ENCODE data around the gene GJA5.
A peak's percentile ranks its signal among the peaks of the same experiment; 100 is the strongest.
"Not testable (repeated sequence)": the region's sequence is repeated elsewhere in the genome, so short reads cannot be mapped to it uniquely, and the experiment has no call there.

The GJA5 gene

DNA sequence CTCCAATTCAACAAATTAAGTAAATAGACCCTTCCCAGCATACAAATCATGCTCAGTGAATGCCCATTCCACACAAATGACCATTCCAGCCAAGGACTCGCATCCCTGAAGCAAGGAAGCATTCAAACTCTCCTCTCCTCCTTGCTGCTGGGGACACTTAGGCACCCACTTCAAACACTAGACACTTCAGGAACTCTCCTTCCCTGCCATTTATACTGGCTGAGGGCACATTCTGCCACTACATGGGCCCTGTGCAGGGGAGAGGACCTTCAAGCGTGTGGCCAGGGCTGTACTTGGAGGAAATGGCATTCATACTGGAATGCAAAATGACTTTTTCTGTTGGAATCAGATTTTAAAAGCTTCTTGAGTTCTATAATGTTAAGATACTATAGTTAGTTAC is 22.3 kb downstream of the GJA5 start:
- in situ Hi-C loops (cut with HindIII; ENCODE audit: low pct_unique_long_range_greater_than_20kb, low sequenced_read_pairs): no loop called here
- DNase-seq (ENCODE audit: low read depth in 1 of 2, low spot score in 1 of 2): no peak
- no peak for TF ChIP-seq JUND (IDR thresholded peaks at IDR 0.05; ENCODE audit: low read depth)

DNA sequence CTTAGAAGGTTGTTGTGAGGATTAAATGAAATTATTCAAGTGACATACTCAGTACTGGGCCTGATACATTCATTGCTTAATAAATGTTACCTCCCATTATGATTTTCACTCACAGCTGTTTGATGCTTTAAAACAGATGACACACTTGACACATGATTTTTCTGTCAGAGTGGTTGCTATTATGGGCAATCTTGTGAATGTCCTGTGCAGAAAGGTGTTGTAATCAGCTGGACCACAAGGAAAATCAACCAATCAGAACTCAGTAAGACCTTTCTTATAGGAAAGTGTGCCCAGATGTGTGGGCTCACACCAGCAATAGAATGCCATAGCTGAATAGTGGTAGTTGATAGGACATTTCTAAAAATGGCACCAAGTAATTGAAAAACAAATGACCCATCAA is 23.5 kb downstream of the GJA5 start:
- no peak for DNase-seq (ENCODE audit: low read depth in 1 of 2, low spot score in 1 of 2)
- in situ Hi-C loops (cut with HindIII; ENCODE audit: low pct_unique_long_range_greater_than_20kb, low sequenced_read_pairs): no loop called here
- TF ChIP-seq JUND (IDR thresholded peaks at IDR 0.05; ENCODE audit: low read depth): no peak

DNA sequence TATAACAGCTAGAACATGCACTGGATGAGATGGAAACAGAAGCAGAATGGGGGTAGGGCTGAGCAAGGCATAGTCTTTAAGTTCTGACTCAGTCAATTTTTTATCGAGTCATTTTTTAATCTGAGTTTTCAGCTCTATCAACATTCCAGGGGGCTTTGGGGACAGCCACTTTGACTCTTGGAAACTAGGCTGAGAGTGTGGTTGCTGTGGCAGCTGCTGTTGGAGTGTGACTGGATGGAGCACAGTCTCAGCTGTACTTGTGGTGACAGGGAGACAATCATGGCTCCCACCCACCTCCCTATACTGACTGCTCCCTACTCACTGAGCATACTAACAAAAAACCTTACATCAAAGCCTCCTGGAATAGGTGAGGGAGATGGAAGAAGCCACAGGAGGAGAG is 25.0 kb downstream of the GJA5 start:
- no peak for DNase-seq (ENCODE audit: low read depth in 1 of 2, low spot score in 1 of 2)
- in situ Hi-C loops (cut with HindIII; ENCODE audit: low pct_unique_long_range_greater_than_20kb, low sequenced_read_pairs): no loop called here
- no peak for TF ChIP-seq JUND (IDR thresholded peaks at IDR 0.05; ENCODE audit: low read depth)

GRCh38 chr1:147734291-147734841 is 26.0 kb downstream of the GJA5 start:
- DNase-seq (ENCODE audit: low read depth in 1 of 2, low spot score in 1 of 2); in situ Hi-C loops (cut with HindIII; ENCODE audit: low pct_unique_long_range_greater_than_20kb, low sequenced_read_pairs): not testable (repeated sequence)

DNA sequence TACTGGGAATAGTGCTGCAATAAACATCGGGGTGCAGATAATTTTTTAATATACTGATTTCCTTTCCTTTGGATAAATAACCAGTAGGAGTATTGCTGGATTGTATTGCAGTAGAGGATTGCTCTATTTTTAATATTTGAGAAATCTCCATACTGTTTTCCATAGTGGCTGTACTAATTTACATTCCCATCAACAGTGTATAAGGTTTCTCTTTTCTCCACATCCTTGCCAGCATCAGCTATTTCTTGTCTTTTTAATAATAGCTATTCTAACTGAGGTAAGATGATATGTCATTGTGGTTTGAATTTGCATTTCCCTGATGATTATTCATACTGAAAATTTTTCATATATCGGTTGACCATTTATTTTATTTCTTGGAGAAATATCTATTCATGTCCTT is 31.1 kb downstream of the GJA5 start:
- DNase-seq (ENCODE audit: low read depth in 1 of 2, low spot score in 1 of 2): no peak
- in situ Hi-C loops (cut with HindIII; ENCODE audit: low pct_unique_long_range_greater_than_20kb, low sequenced_read_pairs): no loop called here
- no peak for TF ChIP-seq JUND (IDR thresholded peaks at IDR 0.05; ENCODE audit: low read depth)

DNA sequence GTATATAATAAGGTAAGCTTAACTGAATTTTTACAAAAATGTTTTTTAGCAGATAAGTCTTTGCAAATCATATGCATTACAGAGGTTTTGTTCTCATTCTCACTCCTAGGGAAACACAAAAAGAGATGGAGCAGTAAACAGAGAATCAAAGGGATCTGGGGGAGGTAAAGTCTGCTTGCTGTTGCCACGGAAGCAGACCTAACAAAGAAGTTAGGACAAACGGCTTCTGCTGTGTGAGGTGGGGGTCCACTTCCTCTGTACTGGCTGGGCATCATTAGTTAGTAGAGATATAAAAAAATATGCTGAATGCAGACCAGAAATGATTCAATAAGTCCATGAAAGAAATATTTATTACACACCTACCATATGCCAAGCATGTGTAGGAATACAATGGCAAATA is 34.2 kb downstream of the GJA5 start:
- no peak for TF ChIP-seq JUND (IDR thresholded peaks at IDR 0.05; ENCODE audit: low read depth)
- in situ Hi-C loops (cut with HindIII; ENCODE audit: low pct_unique_long_range_greater_than_20kb, low sequenced_read_pairs): no loop called here
- no peak for DNase-seq (ENCODE audit: low read depth in 1 of 2, low spot score in 1 of 2)

- DNase-seq (ENCODE audit: low read depth in 1 of 2, low spot score in 1 of 2): no peak
- TF ChIP-seq JUND (IDR thresholded peaks at IDR 0.05; ENCODE audit: low read depth): no peak
- in situ Hi-C loops (cut with HindIII; ENCODE audit: low pct_unique_long_range_greater_than_20kb, low sequenced_read_pairs): no loop called here
These were observed 34.7 kb downstream of the GJA5 start for GRCh38 chr1:147725685-147726084.

GRCh38 chr1:147723691-147724323 is 36.6 kb downstream of the GJA5 start:
- in situ Hi-C loops (cut with HindIII; ENCODE audit: low pct_unique_long_range_greater_than_20kb, low sequenced_read_pairs): no loop called here
- DNase-seq (ENCODE audit: low read depth in 1 of 2, low spot score in 1 of 2): peak; percentile 56 to 81
- TF ChIP-seq JUND (IDR thresholded peaks at IDR 0.05; ENCODE audit: low read depth): no peak

- in situ Hi-C loops (cut with HindIII; ENCODE audit: low pct_unique_long_range_greater_than_20kb, low sequenced_read_pairs): no loop called here
These were observed 38.3 kb downstream of the GJA5 start for GRCh38 chr1:147722124-147722523.

GRCh38 chr1:147721716-147722115 is 38.7 kb downstream of the GJA5 start:
- no peak; the same call in 1 of the 2 replicates for TF ChIP-seq JUND (IDR thresholded peaks at IDR 0.05; ENCODE audit: low read depth)
- DNase-seq (ENCODE audit: low read depth in 1 of 2, low spot score in 1 of 2): peak; percentile 24 to 92
- in situ Hi-C loops (cut with HindIII; ENCODE audit: low pct_unique_long_range_greater_than_20kb, low sequenced_read_pairs): no loop called here

More at GRCh38 chr1:147722124-147722523, 38.3 kb downstream of the GJA5 start:
- TF ChIP-seq JUND (IDR thresholded peaks at IDR 0.05; ENCODE audit: low read depth): no peak
- peak in 1 of 2 experiments; percentile 26 for DNase-seq (ENCODE audit: low read depth in 1 of 2, low spot score in 1 of 2)

DNA sequence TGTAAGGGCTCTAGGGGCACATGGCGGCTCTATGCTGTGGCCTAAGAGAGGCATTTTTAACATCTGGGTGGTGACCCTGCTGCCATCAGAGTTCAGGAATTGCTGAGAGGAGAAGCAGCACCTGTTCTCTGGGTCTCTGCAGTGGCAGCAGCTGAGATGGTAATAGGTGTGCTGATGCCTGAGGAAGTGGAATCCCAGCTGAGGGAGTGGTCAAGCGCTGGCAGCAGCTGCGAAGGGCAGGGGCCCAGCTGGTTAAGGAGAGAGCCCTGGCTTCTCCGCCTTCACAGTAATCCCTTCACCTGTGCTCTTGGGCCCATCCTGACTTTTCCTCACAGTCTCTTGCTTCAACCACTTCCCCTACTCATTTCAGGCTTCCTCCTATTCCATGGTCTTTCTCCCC is 39.8 kb downstream of the GJA5 start:
- in situ Hi-C loops (cut with HindIII; ENCODE audit: low pct_unique_long_range_greater_than_20kb, low sequenced_read_pairs): no loop called here
- TF ChIP-seq JUND (IDR thresholded peaks at IDR 0.05; ENCODE audit: low read depth): no peak
- DNase-seq (ENCODE audit: low read depth in 1 of 2, low spot score in 1 of 2): no peak

GRCh38 chr1:147719711-147720225 is 40.6 kb downstream of the GJA5 start:
- no peak for DNase-seq (ENCODE audit: low read depth in 1 of 2, low spot score in 1 of 2)
- no peak for TF ChIP-seq JUND (IDR thresholded peaks at IDR 0.05; ENCODE audit: low read depth)
- in situ Hi-C loops (cut with HindIII; ENCODE audit: low pct_unique_long_range_greater_than_20kb, low sequenced_read_pairs): no loop called here

DNA sequence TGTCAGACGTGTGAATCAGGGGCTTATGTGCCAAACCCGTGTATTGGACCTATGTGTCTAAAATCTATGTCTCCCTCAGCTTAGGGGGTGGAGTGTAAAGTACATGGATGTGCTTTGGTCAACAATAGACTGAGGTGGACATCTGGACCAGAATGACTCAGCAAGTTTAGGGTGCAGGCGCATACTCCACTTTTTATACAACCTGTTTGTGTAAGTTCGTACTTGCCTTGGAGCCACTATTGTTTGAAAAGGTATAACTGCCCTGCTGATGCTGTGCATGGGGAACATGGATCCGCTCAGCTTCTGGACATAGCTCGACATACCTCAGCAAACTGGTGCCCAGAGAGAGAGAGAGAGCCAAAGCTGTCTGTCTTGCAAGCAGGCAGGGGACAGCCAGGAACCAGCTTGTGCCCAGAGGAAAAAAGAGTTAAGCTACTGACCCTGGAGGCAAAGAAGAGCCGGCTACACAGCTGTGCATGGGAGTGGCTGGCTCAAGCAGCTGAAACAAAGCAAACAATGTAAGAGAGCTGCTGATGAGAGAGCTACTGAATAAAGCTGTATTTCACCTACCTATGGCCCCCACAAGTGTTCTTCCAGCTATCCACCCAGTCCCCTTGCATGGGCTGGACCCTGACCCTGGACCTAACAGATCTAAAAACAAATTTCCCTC is 41.2 kb downstream of the GJA5 start:
- TF ChIP-seq JUND (IDR thresholded peaks at IDR 0.05; ENCODE audit: low read depth): no peak
- in situ Hi-C loops (cut with HindIII; ENCODE audit: low pct_unique_long_range_greater_than_20kb, low sequenced_read_pairs): no loop called here
- peak in 1 of 2 experiments; percentile 53 for DNase-seq (ENCODE audit: low read depth in 1 of 2, low spot score in 1 of 2)
